Muscle of leg (tissue), 11 donors: ENCODE data around the gene PRKRA. TPM values are rescaled to one million over a fixed set of nuclear protein-coding genes. Genes with fewer than 3 reads are reported as not detected.
"Not testable (repeated sequence)": the region's sequence is repeated elsewhere in the genome, so short reads cannot be mapped to it uniquely, and the experiment has no call there.

Experiments used
- DNase-seq: peaks from one replicate; pipeline ENCODE4 v3.0.0; 2013
- H3K27ac ChIP-seq: one replicate; pipeline ENCODE4 v1.5.1; 2013; ENCODE audit warnings: mild to moderate bottlenecking, low read length, control low read depth
- H3K27me3 ChIP-seq: one replicate; pipeline ENCODE4 v1.6.1; 2013; ENCODE audit warnings: low read length; ENCODE audit not compliant: control insufficient read depth, insufficient read depth
- H3K36me3 ChIP-seq: one replicate; pipeline ENCODE4 v1.6.1; 2013; ENCODE audit warnings: low read length; ENCODE audit not compliant: control insufficient read depth, insufficient read depth
- H3K4me1 ChIP-seq: one replicate; pipeline ENCODE4 v1.6.1; 2013; ENCODE audit warnings: low read length; ENCODE audit not compliant: control insufficient read depth, insufficient read depth
- H3K4me3 ChIP-seq: one replicate; pipeline ENCODE4 v1.5.1; 2013; ENCODE audit warnings: low read length, control low read depth
- H3K9me3 ChIP-seq: replicated peaks from 2 replicates; pipeline ENCODE4 v1.6.1; 2013; ENCODE audit warnings: low read depth, low read length; ENCODE audit not compliant: control insufficient read depth
- WGBS: methylation state at CpG from one replicate; pipeline ENCODE4 v1.1.5; 2013; ENCODE audit warnings: missing lambda C conversion rate; ENCODE audit not compliant: insufficient coverage; 5-methylcytosine and 5-hydroxymethylcytosine counted together
- polyA plus RNA-seq, 8 donors: library from polyadenylated mRNA; unstranded; fragments of 120-200 nt; gene quantifications; one replicate each; pipeline versions ENCODE4 v1.2.1 to v1.2.3, GENCODE V29; 2013; ENCODE audit warnings: inconsistent platforms in 1 of 8, low replicate concordance in 1 of 8; ENCODE audit not compliant: insufficient read length in 8 of 8, insufficient read depth in 1 of 8
- total RNA-seq: library from RNA; stranded (reverse); fragments of 120-200 nt; gene quantifications from one replicate; pipeline ENCODE4 v1.2.4, GENCODE V29; 2013

The PRKRA gene
- total and polyA plus RNA-seq, 9 donors, result 41.0 to 56.1 (median 48.5) TPM

- WGBS, result no CpG with 5 or more reads among the region's 1 CpG
Observed at GRCh38 chr2:178418426-178418825, 32.5 kb downstream of the PRKRA start.

DNA sequence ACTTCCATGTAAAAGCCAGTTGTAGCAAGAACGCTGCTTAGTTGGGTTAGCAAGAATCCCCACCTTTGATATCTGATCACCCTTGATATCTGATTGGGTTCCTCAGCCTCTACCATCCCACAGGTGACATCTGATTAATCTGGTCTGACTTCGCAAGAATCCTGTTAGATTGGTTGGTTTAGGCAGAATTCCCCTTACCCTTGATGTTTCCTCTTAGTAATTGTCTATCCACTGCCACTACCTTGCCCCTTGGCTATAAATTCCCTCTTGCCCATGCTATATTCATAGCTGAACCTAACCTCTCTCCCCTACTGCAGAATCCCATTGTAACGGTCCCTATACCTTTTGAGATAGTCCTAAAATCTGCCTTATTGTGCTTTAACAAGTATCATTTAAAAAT, 33.1 kb downstream of the PRKRA start:
- H3K36me3 ChIP-seq, result peaks cover 2% of the 10 kb centered on the region
- DNase-seq, result no peak
- no CpG with 5 or more reads among the region's 3 CpGs for WGBS
- H3K9me3 ChIP-seq, result no peaks in the 10 kb centered on the region
- no peak overlapping the region for H3K4me3 ChIP-seq
- no peak overlapping the region for H3K27ac ChIP-seq
- peaks cover 3% of the 10 kb centered on the region for H3K4me1 ChIP-seq
- H3K27me3 ChIP-seq, result no peaks in the 10 kb centered on the region

More at GRCh38 chr2:178418426-178418825, 32.5 kb downstream of the PRKRA start:
- Histone ChIP-seq H3K4me3 (no peak overlapping the region), H3K9me3 (no peaks in the 10 kb centered on the region), H3K36me3 (peaks cover 4% of the 10 kb centered on the region), H3K27me3 (no peaks in the 10 kb centered on the region), H3K4me1 (peaks cover 3% of the 10 kb centered on the region), H3K27ac (no peak overlapping the region)
- DNase-seq, result no peak

- Histone ChIP-seq H3K27ac (no peak overlapping the region), H3K36me3 (peaks cover 2% of the 10 kb centered on the region), H3K4me3 (no peak overlapping the region), H3K4me1 (peaks cover 3% of the 10 kb centered on the region), H3K9me3 (no peaks in the 10 kb centered on the region), H3K27me3 (no peaks in the 10 kb centered on the region)
- no peak for DNase-seq
Observed at GRCh38 chr2:178415979-178416378, 35.0 kb downstream of the PRKRA start.

DNA sequence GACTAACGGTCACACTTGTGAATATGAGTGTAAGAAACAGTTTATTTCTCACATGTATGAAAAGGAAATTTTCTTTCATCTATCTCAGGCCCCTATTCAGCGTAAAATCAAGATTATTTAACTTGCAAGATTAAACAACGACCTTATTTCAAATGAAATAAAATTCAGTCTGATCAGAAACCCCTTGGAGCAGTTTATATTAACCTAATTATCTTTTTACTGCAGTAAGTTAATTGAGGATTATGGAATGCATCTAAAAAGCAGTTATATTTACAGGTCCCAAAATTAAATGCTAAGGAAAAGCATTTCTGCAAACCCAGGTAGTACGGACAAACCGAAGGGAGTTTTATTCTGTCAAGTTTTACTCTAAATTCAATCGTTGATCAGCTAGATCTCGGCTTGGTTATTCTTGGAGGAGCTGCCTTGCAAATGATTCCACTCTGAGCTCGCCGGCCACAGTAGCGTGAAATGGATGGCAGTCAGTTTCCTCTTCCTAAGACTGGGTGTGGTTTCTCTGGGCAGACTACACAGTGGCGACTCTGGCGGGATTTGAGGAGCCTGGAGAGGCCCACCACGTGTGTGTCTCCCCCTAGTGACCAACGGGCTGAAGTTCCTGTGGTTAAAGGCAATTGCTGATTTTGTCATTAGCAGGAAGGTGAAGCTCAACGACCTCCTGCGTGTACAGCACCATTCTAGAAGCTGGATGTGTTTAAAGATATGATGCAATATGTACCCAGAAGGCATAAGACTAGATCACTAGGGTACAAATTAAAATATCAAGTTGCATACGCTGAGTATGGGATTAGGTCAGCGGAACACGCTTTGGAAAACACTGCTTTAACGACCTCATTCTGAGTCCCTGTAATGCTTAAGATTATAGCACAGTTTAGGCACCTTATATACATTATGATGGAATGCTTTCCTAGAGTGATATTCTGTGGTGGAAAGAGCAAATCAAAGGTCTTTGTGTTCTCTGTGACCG, 36.4 kb downstream of the PRKRA start:
- Histone ChIP-seq H3K9me3 (no peaks in the 10 kb centered on the region), H3K36me3 (peaks cover 2% of the 10 kb centered on the region), H3K4me3 (peak overlapping the region; percentile 75), H3K27ac (peak overlapping the region; percentile 97), H3K27me3 (no peaks in the 10 kb centered on the region), H3K4me1 (peaks cover 3% of the 10 kb centered on the region)
- 10% methylated on average over 12 of the region's 21 CpGs for WGBS
- DNase-seq, result peak; percentile 96

DNA sequence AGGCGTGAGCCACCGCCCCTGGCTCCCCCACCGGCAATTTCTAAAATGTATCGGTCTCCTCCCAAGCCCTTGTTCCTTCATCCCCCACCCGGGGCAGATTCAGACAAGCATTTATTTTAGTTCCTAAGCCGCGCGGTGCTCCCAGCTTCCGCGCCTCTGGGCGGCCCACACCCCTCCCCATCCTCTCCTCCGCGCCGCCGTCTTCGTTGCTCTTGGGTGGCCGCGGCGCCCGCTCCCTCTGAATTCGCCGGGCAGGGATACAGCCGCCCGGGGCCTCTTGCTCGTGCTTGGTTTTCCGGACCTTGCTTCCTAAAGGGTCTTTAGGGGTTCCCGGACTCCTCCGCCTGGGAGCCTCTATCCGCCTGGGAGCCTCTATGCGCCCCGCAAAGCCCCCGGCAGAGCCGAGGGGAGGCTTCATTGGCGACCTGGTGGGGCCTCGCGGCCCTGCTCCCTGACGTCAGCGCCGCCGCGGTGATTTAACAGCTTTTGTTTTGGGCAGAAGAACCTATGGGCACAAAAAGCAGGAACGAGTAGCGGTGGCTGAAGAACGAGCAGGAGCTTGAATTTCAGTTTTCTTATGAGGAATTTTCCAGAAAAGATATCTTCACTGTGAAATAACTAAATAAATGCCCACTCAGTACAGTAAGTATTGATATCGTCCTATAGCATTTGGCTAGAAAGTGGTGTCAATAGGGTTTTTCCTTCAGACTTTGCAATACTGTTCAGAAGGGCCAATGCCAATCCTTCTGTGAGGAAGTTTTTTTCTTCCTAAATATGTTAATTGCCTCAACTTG, 37.3 kb downstream of the PRKRA start:
- WGBS, result 1% methylated on average over 41 of the region's 45 CpGs
- no peaks in the 10 kb centered on the region for H3K9me3 ChIP-seq
- peaks cover 2% of the 10 kb centered on the region for H3K36me3 ChIP-seq
- DNase-seq, result peak; percentile 86
- H3K4me1 ChIP-seq, result peaks cover 3% of the 10 kb centered on the region
- peak overlapping the region; percentile 75 for H3K4me3 ChIP-seq
- H3K27me3 ChIP-seq, result no peaks in the 10 kb centered on the region
- H3K27ac ChIP-seq, result peak overlapping the region; percentile 97

- DNase-seq, H3K9me3 ChIP-seq, H3K4me3 ChIP-seq, H3K4me1 ChIP-seq, H3K27ac ChIP-seq, H3K36me3 ChIP-seq, H3K27me3 ChIP-seq: not testable (repeated sequence)
- 100% methylated on average over 2 of the region's 8 CpGs for WGBS
Observed at GRCh38 chr2:178412453-178412852, 38.5 kb downstream of the PRKRA start.

DNA sequence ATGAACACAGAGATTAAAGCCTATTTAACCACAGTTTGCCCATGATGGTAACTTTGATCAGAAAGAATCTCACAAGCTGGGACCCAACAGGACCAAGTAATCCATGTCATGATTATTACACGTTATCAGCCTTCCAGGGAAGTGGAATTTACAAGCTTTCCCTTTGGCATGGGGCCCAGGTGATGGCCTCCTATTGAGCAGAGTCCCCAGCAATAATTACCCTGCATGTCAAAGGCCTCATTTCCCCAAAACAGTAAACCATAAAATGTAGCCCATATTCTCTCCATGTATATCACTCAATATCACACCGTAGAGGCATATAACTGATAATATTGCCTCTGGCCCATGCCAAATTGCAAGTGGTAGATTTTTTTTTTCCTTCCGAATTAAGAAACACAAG, 38.9 kb downstream of the PRKRA start:
- H3K36me3 ChIP-seq, result peaks cover 2% of the 10 kb centered on the region
- H3K27me3 ChIP-seq, result no peaks in the 10 kb centered on the region
- H3K9me3 ChIP-seq, result no peaks in the 10 kb centered on the region
- 38% methylated on average over 1 of the region's 3 CpGs for WGBS
- H3K27ac ChIP-seq, result no peak overlapping the region
- H3K4me1 ChIP-seq, result peaks cover 3% of the 10 kb centered on the region
- no peak for DNase-seq
- H3K4me3 ChIP-seq, result no peak overlapping the region

- no peaks in the 10 kb centered on the region for H3K27me3 ChIP-seq
- no peak overlapping the region for H3K27ac ChIP-seq
- H3K4me1 ChIP-seq, result no peaks in the 10 kb centered on the region
- no peak overlapping the region for H3K4me3 ChIP-seq
- DNase-seq, result no peak
- no peaks in the 10 kb centered on the region for H3K9me3 ChIP-seq
- no peaks in the 10 kb centered on the region for H3K36me3 ChIP-seq
- no CpG with 5 or more reads among the region's 5 CpGs for WGBS
Observed at GRCh38 chr2:178409261-178409660, 41.7 kb downstream of the PRKRA start.

DNA sequence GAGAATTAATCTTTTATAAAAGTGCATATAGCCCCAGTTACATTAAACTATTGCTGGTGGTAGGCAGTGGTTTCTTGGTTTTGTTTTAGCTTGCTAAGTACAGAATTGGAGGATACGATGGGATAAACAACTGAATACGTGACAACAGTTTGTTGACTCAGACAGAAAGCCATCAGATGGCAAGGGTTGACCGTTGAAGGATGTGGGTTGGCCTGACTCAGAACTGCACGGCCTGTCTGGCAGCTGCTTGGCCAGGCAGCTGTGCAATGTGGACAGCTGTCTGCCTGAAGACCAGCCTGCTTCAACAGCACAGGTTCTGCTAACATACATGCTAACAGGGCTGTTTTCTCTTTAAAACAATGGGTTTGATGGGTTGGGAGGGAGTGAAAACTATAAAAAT, 46.6 kb downstream of the PRKRA start:
- Histone ChIP-seq H3K4me3 (no peak overlapping the region), H3K27ac (peak overlapping the region; percentile 18), H3K9me3 (no peaks in the 10 kb centered on the region), H3K27me3 (no peaks in the 10 kb centered on the region), H3K36me3 (no peaks in the 10 kb centered on the region), H3K4me1 (no peaks in the 10 kb centered on the region)
- DNase-seq, result peak; percentile 81
- WGBS, result 36% methylated on average over 4 of the region's 4 CpGs

DNA sequence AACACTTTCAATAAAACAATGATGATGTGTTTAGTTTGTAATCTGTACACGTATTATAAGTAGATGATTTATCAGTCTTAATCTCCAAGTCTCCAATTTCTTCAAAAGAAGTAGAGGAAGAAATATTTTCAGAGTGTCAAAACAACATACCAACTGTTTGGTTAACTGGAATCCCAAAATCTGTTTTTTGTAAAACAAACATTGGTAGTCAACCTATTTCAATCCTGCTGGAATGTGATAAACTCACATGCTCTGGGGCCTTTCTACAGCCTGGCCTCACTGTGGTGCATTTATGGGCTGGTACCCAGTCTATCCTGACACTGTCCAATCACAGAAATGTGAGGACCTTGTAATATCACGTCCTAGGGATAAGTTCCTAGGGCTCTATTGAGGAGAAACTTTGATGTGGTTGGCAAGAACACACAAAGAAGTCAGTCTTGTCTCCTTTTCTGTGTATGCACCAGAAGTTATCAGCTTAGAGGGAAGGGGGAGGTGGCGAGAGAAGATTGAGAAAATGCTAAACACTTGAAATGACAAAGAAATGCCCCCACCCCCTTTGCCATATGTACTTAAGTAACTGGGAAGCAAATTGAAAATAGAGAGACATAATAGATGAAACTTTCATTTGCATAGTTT, 47.2 kb downstream of the PRKRA start:
- no CpG with 5 or more reads among the region's 3 CpGs for WGBS
- H3K9me3 ChIP-seq, result no peaks in the 10 kb centered on the region
- H3K27ac ChIP-seq, result peak overlapping the region; percentile 18

More for the DNA sequence above, 47.2 kb downstream of the PRKRA start:
- Histone ChIP-seq H3K36me3 (no peaks in the 10 kb centered on the region), H3K4me3 (no peak overlapping the region), H3K27me3 (no peaks in the 10 kb centered on the region), H3K4me1 (no peaks in the 10 kb centered on the region)
- DNase-seq, result no peak
